HuH-7.5 (cell line): Measurements from ENCODE around the gene GJA10.
"Not testable (repeated sequence)": the region's sequence is repeated elsewhere in the genome, so short reads cannot be mapped to it uniquely, and the experiment has no call there.

Experiments used
- DNase-seq: peaks from one replicate; pipeline ENCODE4 v3.0.0; 2011; ENCODE audit warnings: low spot score

The GJA10 gene

GRCh38 chr6:89894169-89894568 is at the start of gene GJA10:
Gene GJA10, plus strand, starts transcription at chr6:89894469. Its CDS starts 0 bp downstream, at chr6:89894469.
- DNase-seq, result no peak

- DNase-seq, result not testable (repeated sequence)
These were observed 46.8 kb upstream of the GJA10 start for GRCh38 chr6:89847513-89847912.

GRCh38 chr6:89853068-89853467 is 41.2 kb upstream of the GJA10 start:
- no peak for DNase-seq

GRCh38 chr6:89858041-89858440 is 36.2 kb upstream of the GJA10 start:
- no peak for DNase-seq

- DNase-seq, result no peak
These were observed 34.5 kb upstream of the GJA10 start for GRCh38 chr6:89859744-89860143.

GRCh38 chr6:89862273-89862672 is 32.0 kb upstream of the GJA10 start:
- no peak for DNase-seq

- DNase-seq, result no peak
These were observed 31.6 kb upstream of the GJA10 start for GRCh38 chr6:89862698-89863097.

- DNase-seq, result no peak
These were observed 28.1 kb upstream of the GJA10 start for GRCh38 chr6:89866024-89866678.

GRCh38 chr6:89873721-89874120 is 20.5 kb upstream of the GJA10 start:
- DNase-seq, result no peak

- DNase-seq, result no peak
These were observed 19.8 kb upstream of the GJA10 start for GRCh38 chr6:89874438-89874837.

- no peak for DNase-seq
These were observed 7.7 kb upstream of the GJA10 start for GRCh38 chr6:89886378-89887120.

- peak; percentile 23 for DNase-seq
These were observed 6.7 kb upstream of the GJA10 start for GRCh38 chr6:89887452-89888137.

- no peak for DNase-seq
These were observed 6.1 kb upstream of the GJA10 start for GRCh38 chr6:89888138-89888514.

GRCh38 chr6:89888871-89889270 is 5.4 kb upstream of the GJA10 start:
- no peak for DNase-seq

GRCh38 chr6:89890845-89891528 is 3.3 kb upstream of the GJA10 start:
- not testable (repeated sequence) for DNase-seq

GRCh38 chr6:89892577-89892976 is 1.7 kb upstream of the GJA10 start:
- DNase-seq, result not testable (repeated sequence)

- peak; percentile 49 for DNase-seq
These were observed 1.1 kb downstream of the GJA10 start for GRCh38 chr6:89895276-89895874.

- not testable (repeated sequence) for DNase-seq
These were observed 16.0 kb downstream of the GJA10 start for GRCh38 chr6:89910001-89910901.

- no peak for DNase-seq
These were observed 16.6 kb downstream of the GJA10 start for GRCh38 chr6:89910902-89911240.

- no peak for DNase-seq
These were observed 22.1 kb downstream of the GJA10 start for GRCh38 chr6:89916136-89916920.
